ENCODE data around the gene PC. TPM values are rescaled to one million over a fixed set of nuclear protein-coding genes. Genes with fewer than 3 reads are reported as not detected.
A peak's percentile ranks its signal among the peaks of the same experiment; 100 is the strongest.

PC gene
- total and polyA plus RNA-seq, 9 of the 15 experiments (the other 6 are each of a cell fraction or from before 2014, with no cell fraction given), result 0.94 to 38.0 (median 8.7) TPM

DNA sequence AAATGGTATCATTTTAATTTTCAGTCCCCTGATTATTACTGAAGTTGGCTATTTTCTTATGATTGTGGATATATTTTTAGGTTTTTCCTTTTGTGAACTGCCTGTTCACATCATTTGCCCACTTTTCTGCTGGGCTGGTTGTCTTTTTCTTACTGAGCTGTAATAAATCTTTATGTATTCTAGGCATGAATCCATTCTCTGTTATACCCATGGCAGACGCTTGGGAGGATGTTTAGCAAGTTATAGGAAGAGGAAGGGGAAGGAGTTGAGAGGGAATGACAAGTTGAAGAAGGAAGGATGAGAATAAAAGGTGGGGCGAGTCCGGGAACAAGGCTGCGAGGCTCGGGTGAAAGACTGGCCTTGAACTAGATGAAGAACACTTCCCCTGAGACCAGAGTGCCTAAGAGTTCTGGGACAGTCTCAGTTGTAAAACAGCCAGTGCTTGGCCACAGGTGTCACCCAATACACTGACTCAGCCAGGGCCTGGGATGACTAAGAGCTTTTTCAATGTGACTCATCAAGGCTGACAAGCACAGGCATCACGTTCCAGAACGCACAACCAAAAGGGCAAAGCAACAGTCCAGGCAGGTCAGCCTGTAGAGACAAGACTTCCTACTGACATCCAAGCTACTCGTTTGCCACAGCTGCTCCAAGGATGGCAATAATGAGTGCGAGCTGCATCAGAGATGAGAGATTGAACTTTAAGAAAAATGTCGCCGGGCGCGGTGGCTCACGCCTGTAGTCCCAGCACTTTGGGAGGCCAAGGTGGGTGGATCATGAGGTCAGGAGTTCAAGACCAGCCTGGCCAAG is 66.1 kb downstream of the PC start (continued):
- TF ChIP-seq SRSF1 (IDR thresholded peaks at IDR 0.05; ENCODE audit: low read depth, low read length) (no peak), TSC22D4 (tag; IDR thresholded peaks at IDR 0.05) (no peak), ATF7 (IDR thresholded peaks at IDR 0.05) (peak; percentile 91), ATF6 (CRISPR knock-in tag; IDR thresholded peaks at IDR 0.05) (no peak), MYBL2 (IDR thresholded peaks at IDR 0.05; ENCODE audit: low read depth) (no peak), MYBL2 (CRISPR knock-in tag; IDR thresholded peaks at IDR 0.05; ENCODE audit: borderline replicate concordance) (no peak), NFXL1 (CRISPR knock-in tag; IDR thresholded peaks at IDR 0.05) (no peak), GMEB1 (CRISPR knock-in tag; IDR thresholded peaks at IDR 0.05) (no peak), FOXJ2 (tag; IDR thresholded peaks at IDR 0.05) (peak; percentile 37; the same call in 1 of the 2 replicates), CEBPB (tag; IDR thresholded peaks at IDR 0.05) (no peak), TCF7 (IDR thresholded peaks at IDR 0.05; ENCODE audit: borderline replicate concordance) (no peak), LARP7 (IDR thresholded peaks at IDR 0.05) (no peak; the same call in 1 of the 2 replicates), STAT6 (CRISPR knock-in tag; IDR thresholded peaks at IDR 0.05) (no peak), GABPB2 (CRISPR knock-in tag; conservative IDR thresholded peaks at IDR 0.05) (no peak), NONO (IDR thresholded peaks at IDR 0.05; ENCODE audit: low read depth in 2 of 2, low read length in 1 of 2) (no peak), ZNF184 (CRISPR knock-in tag; IDR thresholded peaks at IDR 0.05) (no peak), ZNF23 (CRISPR knock-in tag; IDR thresholded peaks at IDR 0.05) (no peak), ZKSCAN1 (IDR thresholded peaks at IDR 0.05; ENCODE audit: low read depth, low read length) (no peak)
- TF ChIP-seq, protein P1, sequence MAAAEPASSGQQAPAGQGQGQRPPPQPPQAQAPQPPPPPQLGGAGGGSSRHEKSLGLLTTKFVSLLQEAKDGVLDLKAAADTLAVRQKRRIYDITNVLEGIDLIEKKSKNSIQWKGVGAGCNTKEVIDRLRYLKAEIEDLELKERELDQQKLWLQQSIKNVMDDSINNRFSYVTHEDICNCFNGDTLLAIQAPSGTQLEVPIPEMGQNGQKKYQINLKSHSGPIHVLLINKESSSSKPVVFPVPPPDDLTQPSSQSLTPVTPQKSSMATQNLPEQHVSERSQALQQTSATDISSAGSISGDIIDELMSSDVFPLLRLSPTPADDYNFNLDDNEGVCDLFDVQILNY (CRISPR knock-in tag; IDR thresholded peaks at IDR 0.05), result no peak
